CMK (cell line): Measurements from ENCODE around the gene NKAP.
"Not testable (repeated sequence)": the region's sequence is repeated elsewhere in the genome, so short reads cannot be mapped to it uniquely, and the experiment has no call there.

Source experiments
- DNase-seq: peaks from one replicate; pipeline ENCODE4 v3.0.0-alpha.2; 2010; ENCODE audit warnings: low read depth

NKAP gene

DNA sequence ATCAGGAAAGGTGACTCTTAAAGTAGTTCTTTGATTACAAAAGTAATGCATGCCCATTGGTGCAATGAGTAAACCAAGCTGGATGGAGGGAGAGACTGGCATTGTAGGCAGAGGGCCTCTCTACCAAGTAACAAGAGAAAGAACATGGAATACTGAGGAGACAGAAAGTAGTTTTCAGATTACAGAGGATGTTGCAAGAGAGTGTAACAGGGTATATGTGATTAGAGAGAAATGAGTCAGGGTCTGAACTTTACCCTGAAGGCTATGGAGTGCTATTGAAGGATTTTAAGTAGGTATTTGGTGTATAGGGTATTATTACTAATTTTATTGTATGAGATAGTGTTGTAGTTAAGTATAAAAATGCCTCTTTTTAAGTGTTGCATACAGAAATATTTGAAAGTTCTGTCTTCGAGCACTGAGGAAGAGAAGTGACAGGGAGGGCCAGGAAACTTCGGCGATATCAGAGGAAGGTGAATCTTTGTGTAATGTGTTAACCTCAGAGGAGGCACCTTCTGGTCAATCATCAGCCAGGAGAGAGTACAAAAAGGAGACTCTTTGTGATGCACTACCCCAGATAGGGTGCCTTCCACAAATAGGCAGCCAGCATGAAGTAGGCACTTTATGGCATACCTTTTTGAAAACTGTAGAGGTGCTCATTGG lies 8.2 kb downstream of the NKAP start:
- no peak for DNase-seq

DNA sequence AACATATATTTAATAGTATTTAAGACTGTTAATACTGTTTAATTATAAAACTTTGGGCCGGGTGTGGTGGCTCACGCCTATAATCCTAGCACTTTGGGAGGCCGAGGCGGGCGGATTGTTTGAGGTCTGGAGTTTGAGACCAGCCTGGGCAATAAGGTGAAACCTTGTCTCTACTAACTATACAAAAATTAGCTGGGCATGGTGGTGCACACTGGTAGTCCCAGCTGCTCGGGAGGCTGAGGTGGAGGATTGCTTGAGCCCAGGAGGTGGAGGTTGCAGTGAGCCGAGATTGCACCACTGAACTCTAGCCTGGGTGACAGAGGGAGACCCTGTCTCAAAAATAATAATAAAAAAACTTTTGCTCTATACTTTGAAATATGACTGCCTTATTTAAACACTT lies 21.2 kb downstream of the NKAP start:
- DNase-seq, result not testable (repeated sequence)

DNA sequence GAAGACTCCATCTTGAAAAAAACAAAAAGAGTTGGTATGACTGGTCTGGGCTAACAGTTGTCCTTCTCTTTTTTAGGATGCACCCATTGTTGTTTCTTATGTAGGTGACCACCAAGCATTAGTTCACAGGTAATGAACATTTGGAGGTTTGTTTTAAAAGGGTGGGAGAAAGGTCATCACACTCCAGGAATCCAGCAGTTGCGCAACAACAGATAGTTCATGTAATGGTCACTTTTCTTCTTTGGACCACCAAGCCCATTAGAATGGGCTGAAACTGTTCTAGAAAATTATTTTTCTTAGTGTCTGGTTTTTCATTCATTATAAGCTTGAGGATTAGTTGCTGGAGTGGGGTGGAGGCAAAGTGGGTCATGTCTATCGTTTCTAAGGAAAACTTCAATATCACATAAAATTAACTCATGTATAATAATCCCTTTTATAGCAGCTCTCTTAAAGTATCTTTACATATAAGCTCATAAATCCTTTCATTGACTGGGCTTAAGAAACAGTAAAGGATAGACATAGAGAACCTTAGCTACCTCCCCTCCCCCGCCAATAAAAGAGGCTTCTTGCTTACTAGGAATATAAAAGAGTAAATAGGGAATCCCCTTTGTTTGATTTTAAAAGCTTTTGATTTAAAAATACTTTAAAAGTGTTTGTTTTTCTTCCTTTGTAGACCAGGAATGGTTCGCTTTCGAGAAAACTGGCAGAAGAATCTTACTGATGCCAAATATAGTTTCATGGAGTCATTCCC lies 23.5 kb downstream of the NKAP start:
- no peak for DNase-seq

DNA sequence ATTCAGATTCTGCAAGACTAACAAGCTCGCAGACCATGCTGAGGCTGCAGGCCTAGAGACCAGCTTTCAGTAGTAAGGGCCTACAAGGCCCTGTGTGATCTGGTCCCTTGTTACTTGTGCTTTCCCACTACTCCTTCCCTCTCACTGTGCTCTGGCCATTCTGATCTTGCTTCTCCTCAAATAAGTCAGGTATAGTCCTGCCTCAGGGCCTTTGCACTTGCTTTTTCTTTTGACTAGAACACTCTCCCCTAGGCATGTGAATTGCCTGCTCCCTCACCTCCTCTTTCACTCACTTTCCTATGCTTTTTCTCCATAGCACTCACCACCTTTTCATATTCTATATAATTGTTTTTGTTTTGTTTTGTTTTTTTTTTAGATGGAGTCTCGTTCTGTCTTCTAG lies 25.7 kb downstream of the NKAP start:
- no peak for DNase-seq

DNA sequence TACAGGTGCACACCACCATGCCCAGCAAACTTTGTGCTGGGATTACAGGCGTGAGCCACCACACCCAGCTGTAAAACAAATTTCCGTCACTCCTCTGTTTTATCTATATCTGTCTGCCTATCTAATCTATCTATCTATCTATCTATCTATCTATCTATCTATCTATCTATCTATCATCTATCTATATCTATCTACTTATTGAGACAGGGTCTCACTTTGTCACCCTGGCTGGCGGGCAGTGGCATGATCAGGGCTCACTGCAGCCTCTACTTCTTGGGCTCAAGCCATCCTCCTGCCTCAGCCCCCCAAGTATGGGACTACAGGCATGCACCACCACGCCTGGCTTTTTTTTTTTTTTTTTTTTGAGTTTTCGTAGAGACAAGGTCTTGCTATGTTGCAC lies 27.2 kb downstream of the NKAP start:
- no peak for DNase-seq

DNA sequence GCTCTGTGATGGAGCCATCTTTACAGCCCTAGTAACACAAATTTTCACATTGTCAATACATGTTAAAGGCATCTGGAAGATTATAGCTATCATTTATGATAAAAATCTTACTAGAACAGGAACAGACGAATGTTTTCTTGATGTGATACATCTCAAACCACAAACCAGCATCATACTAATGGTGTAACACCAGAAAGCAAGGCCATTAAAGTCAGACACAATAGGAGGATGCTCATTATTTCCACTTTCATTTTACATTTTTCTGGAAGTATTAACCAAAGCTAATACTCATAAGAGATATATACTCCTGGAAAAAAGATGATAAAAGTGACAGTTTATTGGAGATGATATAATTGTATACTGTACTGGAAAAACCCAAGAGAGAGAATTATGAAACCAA lies 42.6 kb downstream of the NKAP start:
- no peak for DNase-seq

DNA sequence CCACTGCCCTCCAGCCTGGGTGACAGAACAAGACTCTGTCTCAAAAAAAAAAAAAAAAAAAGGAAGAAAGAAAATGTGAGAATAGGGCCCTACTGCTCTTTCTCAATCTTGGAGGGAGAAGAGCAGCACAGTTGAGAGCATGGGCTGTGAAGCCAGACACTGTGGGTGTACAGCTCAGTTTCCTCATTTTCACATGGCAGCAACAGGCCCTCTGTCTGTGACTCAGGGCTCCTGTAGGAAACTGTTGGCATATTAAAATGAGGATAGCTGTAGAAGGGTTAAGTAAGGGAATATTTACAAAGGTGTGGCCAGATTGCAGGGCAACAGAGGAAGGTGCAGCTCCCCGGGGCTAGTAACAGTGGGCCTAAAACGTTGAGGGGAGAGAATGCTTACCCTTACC lies 44.4 kb downstream of the NKAP start:
- DNase-seq, result no peak

DNA sequence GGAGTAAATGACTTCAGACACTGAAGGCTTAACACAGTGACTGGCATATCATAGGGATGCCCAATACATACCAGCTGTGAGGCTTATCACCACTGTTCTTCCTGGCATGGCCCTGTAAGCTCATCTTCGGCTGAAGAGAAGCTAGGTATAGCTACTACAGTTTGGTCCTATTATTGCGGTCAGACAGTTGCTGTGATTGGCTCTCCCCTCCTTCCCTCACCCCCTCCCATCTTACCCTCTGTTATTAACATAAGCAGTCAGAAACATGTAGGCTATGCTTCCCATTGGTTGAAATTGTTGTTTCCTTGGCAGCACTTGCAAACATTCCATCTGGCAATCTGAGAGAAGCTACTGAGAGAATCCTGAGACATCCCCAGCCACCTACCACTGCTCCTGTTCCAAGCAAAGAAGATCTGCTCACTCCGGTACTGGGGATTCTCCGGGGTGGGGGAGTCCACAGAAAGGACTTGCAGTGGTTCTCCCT lies 47.7 kb downstream of the NKAP start, which contains the start of gene AKAP14:
AKAP14 (plus strand) TSS at position 51 of the 484 bp plus-strand sequence. CDS start 7,331 bp downstream, outside the sequence.
- DNase-seq, result no peak

DNA sequence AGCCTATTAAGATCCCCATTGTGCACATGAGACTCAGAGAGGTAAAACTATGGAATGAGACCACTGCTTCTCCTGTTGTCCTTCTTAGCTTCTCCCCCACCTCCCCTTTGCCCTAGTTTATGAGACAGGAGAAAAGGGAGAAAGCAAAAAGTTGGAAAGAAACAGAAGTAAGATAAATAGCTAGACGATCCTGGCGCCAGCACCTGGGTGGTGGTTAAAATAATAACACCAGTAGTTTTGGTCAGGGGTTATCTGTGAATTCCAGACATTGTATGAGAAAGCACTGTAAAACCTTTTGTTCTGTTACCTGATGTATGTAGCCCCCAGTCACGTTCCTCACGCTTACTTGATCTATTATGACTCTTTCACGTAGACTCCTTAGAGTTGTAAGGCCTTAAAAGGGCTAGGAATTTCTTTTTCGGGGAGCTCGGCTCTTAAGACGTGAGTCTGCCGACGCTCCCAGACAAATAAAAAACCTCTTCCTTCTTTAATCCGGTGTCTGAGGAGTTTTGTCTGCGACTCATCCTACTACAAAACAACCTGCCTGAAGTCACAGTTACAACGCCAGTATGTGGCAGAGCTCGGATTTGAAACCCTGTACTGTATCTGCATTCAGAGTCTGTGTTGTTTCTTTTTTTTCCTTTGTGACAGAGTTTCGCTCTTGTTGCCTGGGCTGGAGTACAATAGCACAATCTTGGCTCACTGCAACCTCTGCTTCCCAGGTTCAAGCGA lies 51.4 kb downstream of the NKAP start:
- DNase-seq, result not testable (repeated sequence)

DNA sequence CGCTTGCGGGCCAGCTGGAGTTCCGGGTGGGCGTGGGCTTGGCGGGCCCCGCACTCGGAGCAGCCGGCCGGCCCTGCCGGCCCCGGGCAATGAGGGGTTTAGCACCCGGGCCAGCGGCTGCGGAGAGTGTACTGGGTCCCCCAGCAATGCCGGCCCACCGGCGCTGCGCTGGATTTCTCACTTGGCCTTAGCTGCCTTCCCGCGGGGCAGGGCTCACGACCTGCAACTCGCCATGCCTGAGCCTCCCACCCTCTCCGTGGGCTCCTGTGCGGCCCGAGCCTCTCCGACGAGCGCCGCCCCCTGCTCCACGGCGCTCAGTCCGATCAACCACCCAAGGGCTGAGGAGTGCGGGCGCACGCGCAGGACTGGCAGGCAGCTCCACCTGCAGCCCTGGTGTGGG lies 52.9 kb downstream of the NKAP start:
- DNase-seq, result not testable (repeated sequence)

DNA sequence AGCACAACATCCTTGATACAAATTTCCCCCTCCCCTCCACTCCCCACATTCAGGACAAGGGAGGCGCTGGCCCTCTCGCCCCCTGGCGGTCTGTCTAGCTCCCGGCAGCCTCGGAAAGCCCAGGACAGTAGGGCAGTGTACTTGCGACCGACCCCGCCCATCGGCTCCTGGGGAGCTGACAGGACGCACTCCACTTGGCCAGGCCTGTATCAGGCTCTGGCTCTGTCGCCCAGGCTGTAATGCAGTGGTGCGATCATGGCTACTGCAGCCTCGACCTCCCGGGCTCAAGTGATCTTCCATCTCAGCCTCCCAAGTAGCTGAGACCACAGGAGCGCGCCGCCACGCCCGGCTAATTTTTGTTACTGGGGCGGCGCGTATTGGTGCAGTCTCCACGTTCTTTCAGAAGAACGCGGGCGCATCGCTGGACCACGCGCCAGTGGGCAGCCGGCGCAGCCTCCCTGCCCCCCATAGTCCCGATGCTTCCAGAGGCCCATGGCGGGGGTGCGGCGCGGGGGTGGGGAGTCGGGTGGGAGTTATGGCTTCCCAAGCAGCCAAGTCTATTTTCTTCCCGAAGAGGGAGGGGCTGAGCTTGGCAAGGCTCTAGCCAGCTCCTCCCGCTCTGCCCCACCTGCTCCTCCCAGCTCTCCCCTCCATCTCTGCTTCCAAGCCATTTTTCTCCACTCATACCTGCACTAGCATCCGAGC lies 55.7 kb downstream of the NKAP start:
- no peak for DNase-seq

DNA sequence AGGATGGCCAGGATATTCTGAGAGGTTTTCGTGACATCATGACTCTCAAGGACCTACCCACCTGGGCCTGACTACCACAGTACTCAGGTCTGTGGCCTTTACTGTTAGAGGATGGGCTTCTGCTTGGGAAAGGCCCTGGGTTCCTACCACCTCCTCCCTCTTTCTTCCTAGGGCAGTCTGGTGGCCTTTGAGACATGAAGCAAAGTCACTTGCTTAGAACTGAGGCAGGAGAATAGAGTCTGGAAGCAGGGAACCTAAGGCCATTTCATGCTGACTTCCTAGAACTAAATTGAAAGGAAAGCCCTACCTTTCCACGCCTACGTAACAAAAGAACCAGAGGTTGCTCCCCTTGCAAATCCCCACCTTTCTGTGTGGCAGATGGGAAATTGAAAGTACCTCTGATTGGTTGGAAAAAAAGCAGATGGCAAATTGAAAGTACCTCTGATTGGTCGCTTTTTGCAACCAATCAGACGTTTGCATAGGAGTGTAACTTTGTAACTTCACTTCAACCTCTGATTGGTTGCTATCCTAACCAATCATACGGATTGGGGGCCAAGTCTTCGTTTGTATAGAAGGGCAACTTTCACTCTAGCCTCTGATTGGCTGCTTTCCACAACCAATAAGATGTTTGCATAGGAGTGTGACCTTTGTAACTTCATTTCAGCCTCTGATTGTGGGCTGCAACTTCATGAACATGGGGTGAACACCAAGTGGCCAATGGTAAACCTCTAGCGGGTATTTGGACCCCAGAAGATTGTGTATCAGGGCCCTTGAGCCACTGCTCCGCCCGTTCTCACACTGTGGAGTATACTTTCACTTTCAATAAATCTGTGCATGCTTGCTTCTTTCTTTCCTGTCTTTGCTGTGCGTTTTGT lies 57.8 kb downstream of the NKAP start:
- peak; percentile 53 for DNase-seq

DNA sequence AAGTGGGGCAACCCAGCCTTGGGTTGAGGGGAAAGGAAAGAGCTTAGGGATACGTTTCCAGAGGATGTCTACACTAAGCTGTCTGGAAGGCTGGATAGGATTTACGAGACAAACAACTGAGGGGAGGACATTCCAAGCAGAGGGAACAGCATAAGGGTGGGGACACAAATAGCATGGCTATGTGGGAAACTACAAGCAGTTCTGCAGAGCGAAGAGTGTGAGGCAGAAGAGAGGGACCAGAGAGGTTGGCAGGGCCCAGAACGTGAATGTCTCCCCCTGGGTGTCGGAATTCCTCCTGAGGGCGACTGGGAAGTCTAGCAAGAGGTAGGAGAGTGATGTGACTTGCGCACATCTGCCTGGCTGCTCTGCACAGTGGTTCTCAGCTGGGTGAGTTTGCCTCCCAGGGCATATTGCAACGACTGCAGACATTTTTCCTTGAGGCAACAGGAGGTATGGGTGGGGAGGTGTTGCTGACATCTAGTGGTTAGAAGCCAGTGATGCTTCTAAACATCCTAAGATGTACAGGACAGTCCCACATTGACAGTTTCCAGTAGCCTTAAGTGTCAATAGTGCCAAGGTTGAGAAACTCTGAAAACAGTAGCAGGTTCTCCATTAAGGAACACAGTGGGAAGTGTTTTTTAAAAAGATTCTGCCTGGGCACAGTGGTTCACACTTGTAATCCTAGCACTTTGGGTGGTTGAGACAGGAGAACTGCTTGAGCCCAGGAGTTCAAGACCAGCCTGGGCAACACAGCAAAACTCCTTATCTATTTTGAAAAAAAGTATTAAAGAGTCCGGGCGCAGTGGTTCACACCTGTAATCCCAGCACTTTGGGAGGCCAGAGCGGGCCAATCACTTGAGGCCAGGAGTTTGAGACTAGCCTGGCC lies 62.8 kb downstream of the NKAP start:
- DNase-seq, result no peak

DNA sequence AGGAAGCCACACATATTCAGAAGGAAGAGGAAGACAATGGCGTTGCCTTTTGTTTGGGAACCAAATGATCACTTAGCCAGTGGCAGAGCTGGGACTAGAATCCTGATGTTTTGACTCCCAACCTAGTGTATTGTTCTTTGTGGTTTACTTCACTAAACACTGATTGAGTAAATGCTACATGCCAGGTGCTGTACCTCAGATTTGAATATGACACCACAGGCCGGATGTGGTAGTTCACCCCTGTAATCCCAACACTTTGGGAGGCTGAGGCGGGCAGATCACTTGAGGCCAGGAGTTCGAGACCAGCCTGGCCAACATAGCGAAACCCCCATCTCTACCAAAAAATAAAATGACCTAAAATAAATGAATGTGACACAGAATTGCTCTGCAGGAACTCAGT lies 63.5 kb downstream of the NKAP start:
- no peak for DNase-seq

DNA sequence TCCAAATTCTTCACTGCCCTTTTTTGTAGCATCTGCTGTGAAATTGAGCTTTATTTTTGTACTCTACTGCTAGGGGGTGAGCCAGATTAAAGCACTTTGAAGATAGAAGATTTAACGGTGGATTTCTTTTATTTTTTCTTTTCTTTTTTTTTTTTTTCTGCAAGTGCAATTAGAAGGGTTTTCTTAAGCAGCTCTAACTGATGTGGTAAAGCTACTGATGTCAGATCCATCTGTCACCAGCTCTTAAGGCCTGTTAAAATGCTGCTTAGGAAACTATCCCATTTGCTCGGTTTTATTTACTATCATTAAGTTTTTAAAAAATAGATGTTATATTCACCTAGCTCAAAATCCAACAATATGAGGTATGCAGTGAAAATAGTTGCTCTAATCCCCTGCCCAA lies 64.8 kb downstream of the NKAP start:
- DNase-seq, result no peak

DNA sequence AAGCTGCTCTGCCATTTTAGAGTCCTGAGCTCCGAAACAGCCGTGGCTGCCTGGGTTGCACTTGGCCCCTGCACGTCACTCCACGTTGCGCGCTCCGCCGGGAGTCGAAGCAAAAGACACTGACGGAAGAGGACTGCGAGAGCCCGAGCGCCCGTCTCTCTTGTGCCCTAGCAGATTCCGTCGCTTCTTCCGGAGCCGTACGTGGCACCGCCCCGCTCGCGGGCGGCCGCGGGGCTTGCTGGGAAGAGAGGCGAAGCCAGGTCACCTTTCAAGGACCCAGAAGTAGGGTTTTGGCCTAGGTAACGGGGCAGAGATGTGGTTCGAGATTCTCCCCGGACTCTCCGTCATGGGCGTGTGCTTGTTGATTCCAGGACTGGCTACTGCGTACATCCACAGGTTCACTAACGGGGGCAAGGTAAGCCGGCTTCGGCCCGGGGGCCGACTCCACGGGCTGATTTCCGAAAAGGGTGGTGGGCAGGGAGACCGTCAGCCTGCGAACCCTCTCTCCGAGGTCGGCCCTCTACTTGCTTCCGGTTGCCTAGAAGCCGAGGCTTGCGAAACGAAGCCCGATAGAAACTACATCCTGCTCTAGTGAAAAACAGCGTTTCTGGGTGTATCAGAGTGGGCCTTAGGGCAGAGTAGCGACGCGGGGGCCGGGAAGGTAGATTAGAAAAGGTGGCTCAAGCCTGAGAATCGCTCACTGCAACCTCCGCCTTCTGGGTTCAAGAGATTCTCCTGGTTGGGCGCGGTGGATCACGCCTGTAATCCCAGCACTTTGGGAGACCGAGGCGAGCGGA lies 71.8 kb downstream of the NKAP start, which contains the start of the genes NDUFA1 and RNF113A:
NDUFA1 (plus strand) TSS at position 234 of the 797 bp plus-strand sequence; CDS start at position 314, 80 bp downstream.
RNF113A (minus strand) TSS at position 135 of the 797 bp plus-strand sequence; CDS start at position 15, 120 bp downstream.
- no peak for DNase-seq

DNA sequence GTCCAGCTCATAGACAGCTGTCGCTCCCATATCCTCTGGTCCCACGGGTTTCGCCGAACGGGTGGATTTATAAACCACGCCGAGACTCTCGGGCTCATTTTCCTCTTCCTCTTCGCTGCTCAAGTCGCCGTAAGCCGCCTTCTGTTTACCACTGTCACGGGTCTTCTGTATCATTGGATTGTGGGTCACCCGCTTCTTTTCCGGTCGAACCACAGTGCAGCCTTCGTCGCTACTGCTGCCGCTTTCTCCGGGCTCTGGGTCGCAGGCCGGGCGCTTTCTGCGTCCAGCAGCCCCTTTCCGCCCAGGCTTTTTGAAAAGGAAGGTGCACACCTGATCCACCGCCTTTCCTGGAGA lies 72.3 kb downstream of the NKAP start:
- DNase-seq, result no peak
